ENCODE measurements around the gene SMAD7.

GRCh38 chr18:48946329-48946835 is 4.4 kb downstream of the SMAD7 start:
- TF ChIP-seq, protein P1, sequence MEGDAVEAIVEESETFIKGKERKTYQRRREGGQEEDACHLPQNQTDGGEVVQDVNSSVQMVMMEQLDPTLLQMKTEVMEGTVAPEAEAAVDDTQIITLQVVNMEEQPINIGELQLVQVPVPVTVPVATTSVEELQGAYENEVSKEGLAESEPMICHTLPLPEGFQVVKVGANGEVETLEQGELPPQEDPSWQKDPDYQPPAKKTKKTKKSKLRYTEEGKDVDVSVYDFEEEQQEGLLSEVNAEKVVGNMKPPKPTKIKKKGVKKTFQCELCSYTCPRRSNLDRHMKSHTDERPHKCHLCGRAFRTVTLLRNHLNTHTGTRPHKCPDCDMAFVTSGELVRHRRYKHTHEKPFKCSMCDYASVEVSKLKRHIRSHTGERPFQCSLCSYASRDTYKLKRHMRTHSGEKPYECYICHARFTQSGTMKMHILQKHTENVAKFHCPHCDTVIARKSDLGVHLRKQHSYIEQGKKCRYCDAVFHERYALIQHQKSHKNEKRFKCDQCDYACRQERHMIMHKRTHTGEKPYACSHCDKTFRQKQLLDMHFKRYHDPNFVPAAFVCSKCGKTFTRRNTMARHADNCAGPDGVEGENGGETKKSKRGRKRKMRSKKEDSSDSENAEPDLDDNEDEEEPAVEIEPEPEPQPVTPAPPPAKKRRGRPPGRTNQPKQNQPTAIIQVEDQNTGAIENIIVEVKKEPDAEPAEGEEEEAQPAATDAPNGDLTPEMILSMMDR (IDR thresholded peaks at IDR 0.05 in 4 of 5, conservative IDR thresholded peaks at IDR 0.05 in 1 of 5), result no peak
- TF ChIP-seq POLR2A (IDR thresholded peaks at IDR 0.05), result no peak

All from gastrocnemius medialis (tissue), 4 donors.